Measurements from ENCODE around the gene IL1RAPL1.
"Not testable (repeated sequence)": the region's sequence is repeated elsewhere in the genome, so short reads cannot be mapped to it uniquely, and the experiment has no call there.

The IL1RAPL1 gene

DNA sequence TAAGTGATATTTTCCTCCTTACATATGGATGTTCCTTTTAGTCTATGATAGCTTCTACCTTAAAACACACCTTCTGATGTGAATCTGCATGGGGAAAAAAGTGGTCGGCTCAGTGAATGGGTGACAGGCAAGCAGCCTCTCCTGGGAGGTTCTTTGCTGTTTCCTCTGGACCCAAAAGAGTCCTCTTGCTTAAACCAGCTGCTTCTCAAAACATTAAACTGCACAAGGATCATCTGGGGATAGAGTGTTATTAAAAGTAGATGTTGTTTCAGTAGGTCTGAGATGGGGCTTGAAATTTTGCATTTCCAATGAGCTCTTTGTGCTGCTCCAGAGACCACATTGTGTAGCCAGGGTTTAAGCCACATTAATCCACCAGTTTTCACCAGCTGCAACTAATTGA lies 452.9 kb downstream of the IL1RAPL1 start:
- Mint-ChIP-seq H3K27ac (no peak overlapping the region), H3K4me1 (no peaks in the 10 kb centered on the region)

DNA sequence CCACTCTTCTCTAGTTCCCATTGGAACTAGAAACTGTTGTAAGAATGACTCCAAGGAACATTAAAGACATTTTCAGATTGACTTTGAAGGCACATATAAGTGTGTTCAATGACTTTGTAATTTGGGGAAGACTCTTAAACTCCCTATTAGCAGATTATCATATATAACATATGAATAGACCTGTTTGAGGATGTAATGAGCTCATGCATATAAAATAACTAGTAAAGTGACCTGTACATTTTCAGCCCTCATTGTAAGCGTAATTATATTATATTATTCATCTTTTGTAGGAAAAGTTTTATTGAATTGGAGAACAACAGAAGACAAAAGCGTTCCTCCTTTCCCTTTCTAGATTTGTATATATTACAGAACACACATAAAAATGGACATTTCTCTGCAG lies 455.1 kb downstream of the IL1RAPL1 start:
- Mint-ChIP-seq H3K27me3 (no peaks in the 10 kb centered on the region), H3K36me3 (no peaks in the 10 kb centered on the region), H3K9me3 (peaks cover 2% of the 10 kb centered on the region), H3K27ac (no peak overlapping the region), H3K4me3 (no peak overlapping the region), H3K4me1 (no peaks in the 10 kb centered on the region)
- no peak for ATAC-seq

More for the DNA sequence above, 452.9 kb downstream of the IL1RAPL1 start:
- Mint-ChIP-seq H3K27me3 (no peaks in the 10 kb centered on the region), H3K4me3 (no peak overlapping the region), H3K36me3 (no peaks in the 10 kb centered on the region), H3K9me3 (no peaks in the 10 kb centered on the region)
- no peak for ATAC-seq

DNA sequence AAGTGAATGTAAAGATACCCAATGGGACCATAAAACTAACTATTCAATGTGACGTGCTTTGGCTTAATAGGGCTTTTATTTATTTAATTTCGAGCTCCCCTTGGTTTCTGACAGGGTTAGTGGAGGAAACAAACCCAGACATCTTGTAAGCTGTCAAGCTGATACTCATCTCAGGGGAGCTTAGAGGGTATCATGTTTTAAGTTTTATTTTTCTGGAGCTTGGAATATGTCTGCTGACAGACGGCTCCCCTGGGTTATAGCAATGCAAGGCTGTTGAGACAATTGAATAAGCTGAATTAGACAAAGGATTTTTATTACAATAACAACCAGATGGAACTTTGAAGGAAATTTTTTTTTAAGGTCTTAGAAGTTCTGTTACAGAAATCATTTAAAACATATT lies 456.5 kb downstream of the IL1RAPL1 start:
- no peaks in the 10 kb centered on the region for H3K36me3 Mint-ChIP-seq
- H3K4me3 Mint-ChIP-seq = no peak overlapping the region
- peaks cover 2% of the 10 kb centered on the region for H3K9me3 Mint-ChIP-seq
- H3K4me1 Mint-ChIP-seq = no peaks in the 10 kb centered on the region
- H3K27me3 Mint-ChIP-seq = no peaks in the 10 kb centered on the region
- no peak overlapping the region for H3K27ac Mint-ChIP-seq
- no peak for ATAC-seq

DNA sequence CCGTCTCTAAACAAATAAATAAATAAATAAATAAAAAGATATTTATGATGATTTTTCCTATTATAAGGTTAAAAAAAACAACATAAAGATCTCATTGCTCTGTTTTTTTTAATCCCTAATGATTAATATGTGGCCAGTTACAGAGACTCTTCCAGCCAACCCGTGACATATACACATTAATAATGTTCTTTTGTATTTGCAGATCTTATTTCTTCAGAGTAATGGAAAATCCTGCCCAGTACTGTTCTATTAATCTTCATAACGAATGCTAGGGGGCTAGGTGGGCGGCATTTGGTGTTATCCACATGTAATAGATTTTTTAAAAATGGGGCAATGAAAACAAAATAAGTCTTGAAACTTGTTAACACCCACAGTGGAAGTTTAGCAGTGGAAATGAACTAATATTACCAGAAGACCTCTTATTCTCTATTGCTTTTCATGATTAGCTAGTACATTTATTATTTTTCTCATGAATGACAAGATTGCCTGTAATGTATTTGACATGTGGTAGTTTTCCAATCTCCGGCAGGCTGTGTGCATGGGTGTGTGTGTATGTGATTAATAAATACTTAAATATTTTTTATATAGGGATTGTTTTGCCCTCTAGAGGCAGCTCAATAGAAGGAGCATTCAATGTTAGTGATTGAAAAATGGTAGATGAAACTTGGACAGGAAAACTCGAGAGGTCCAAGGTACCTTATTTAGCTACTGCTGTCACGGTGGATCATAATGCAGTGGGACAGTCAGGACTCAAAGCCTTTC lies 457.4 kb downstream of the IL1RAPL1 start:
- Mint-ChIP-seq H3K36me3 (no peaks in the 10 kb centered on the region), H3K9me3 (peaks cover 2% of the 10 kb centered on the region), H3K4me3 (no peak overlapping the region), H3K27ac (no peak overlapping the region), H3K4me1 (no peaks in the 10 kb centered on the region), H3K27me3 (no peaks in the 10 kb centered on the region)
- no peak for ATAC-seq

DNA sequence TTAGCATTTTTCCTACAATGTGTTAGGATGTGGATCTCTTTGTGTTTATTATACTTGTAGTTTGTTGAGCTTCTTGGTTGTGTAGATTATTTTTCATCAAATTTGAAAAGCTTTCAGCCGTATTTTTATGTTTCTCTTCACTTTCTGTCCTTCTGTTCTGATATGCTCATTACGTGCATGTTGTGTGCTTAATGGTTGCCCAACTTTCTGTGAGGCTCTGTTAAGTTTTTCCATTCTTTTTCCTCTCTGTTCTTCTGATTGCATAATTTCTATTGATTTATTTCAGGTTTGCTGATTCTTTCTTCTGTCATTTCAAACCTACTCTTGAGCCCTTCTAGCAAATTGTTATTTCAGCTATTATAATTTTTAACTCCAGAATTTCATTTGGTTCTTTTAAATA lies 478.2 kb downstream of the IL1RAPL1 start:
- ATAC-seq = no peak
- H3K9me3 Mint-ChIP-seq = peaks cover 3% of the 10 kb centered on the region
- H3K27me3 Mint-ChIP-seq = no peaks in the 10 kb centered on the region
- no peaks in the 10 kb centered on the region for H3K36me3 Mint-ChIP-seq
- no peak overlapping the region for H3K4me3 Mint-ChIP-seq
- H3K27ac Mint-ChIP-seq = no peak overlapping the region
- no peaks in the 10 kb centered on the region for H3K4me1 Mint-ChIP-seq

DNA sequence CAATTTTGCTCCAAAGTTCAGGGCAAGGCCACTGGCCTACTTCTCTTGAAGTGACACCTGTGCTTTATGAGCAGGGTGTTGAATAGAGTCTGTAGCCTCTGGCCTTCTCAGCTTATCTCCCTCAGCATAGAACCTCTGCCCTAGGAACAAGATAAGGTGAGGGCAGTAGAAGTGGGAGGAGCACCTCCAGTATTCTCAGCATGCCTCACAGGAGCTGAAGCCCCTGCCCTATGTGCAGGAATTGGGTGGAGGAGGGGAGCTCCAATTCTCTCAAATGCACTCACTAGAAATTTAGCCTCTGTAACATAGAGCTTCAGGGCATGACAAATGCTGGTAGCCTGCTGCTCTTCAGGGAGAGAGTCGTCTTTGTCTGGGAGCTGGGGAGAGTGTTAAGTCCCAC lies 479.3 kb downstream of the IL1RAPL1 start:
- no peaks in the 10 kb centered on the region for H3K36me3 Mint-ChIP-seq
- no peaks in the 10 kb centered on the region for H3K27me3 Mint-ChIP-seq
- no peaks in the 10 kb centered on the region for H3K4me1 Mint-ChIP-seq
- no peak overlapping the region for H3K4me3 Mint-ChIP-seq
- no peak for ATAC-seq
- H3K9me3 Mint-ChIP-seq = peaks cover 3% of the 10 kb centered on the region
- H3K27ac Mint-ChIP-seq = no peak overlapping the region

DNA sequence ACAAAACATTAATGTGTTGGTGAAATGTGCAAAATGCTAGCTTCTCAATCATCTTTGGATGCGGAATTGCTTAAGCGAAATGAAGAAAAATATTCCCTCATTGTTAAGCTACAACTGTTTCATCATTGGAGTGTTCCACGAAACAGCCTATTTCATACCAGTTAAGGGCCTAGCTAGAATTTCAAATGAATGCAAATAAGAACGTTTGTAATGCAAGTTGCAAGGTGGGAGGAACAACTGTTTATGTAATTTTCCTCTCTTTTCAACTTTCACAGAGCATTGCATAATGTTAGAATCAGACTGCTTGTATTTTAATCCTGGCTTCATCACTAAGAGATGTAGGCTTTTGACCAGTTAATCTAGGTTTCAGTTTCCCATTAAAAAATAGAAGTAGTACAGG lies 480.1 kb downstream of the IL1RAPL1 start:
- no peak overlapping the region for H3K27ac Mint-ChIP-seq
- H3K36me3 Mint-ChIP-seq = no peaks in the 10 kb centered on the region
- no peak for ATAC-seq
- H3K27me3 Mint-ChIP-seq = no peaks in the 10 kb centered on the region
- peaks cover 3% of the 10 kb centered on the region for H3K9me3 Mint-ChIP-seq
- H3K4me1 Mint-ChIP-seq = no peaks in the 10 kb centered on the region
- no peak overlapping the region for H3K4me3 Mint-ChIP-seq

DNA sequence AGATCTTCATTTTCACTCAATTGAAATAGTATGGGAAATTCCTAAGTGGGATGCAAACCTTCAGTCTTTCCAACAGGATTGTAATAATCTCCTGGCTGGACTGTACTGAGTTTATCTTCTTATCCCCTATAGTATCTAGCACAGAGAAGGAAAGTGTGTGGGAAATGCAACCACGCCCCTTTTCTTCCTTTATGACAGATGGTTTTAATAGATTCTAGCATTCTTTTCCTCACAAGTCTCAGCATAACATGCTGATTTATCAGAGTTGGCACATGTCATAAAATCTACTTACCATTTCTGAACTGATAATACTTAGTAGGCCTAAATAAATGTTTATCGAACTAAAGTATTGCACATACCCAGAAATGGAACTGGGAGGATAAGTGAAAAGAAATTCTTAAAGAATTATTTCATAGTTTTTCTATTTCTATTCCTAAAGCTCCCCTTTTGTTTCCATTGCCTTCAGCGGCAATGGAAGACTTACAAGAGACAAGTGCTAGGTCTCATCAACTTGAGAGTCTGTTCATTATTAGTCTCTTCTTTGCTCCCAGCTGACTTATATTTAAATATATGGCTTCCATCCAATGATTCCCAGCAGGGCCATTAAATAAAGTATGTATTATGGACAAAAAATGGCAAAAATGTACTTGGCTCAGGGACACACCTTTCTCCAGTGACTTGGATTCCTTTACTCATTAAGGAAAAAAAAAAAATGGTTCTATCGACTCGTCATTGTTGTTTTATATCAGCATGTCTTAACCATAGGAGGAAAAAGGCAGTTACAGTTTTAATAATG lies 484.5 kb downstream of the IL1RAPL1 start:
- Mint-ChIP-seq H3K4me1 (no peaks in the 10 kb centered on the region), H3K9me3 (peaks cover 2% of the 10 kb centered on the region), H3K4me3 (no peak overlapping the region), H3K36me3 (no peaks in the 10 kb centered on the region), H3K27me3 (no peaks in the 10 kb centered on the region), H3K27ac (no peak overlapping the region)
- no peak for ATAC-seq

DNA sequence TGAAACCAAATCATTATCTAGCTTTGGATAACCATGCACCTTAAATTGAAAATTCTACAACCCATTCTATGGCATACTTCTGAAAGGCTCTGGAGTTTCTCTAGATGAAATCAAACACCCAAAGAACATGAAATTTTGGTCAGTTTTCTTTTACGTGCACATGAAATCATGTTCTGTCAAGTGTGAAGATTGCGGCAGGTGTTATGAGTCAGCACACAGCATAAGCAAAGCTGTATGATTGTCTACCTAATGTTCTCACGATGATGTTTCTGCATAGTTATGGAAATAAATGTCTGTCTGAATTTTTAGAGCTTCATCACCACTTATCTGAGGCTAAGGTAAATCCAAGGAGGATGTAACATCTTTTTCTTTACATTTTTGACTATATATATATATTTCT lies 495.3 kb downstream of the IL1RAPL1 start:
- no peak overlapping the region for H3K27ac Mint-ChIP-seq

DNA sequence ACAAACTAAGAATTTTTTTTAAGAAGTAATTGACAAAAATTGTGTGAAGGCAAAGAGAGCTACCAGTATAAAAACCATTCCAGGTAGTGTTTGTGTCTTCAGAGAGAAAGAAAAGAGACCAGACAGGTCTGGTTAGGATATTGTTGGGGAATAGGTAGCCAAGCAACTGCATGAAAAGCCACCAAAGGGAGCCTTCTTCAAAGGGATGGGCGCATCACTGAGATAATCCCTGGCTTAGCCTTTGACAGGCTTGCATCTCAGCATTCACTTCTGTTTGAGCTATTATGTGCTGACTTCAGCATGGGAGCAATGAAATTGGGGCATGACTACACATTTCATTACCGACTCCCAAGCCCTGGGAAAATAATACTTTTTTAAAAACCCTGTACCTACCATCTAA lies 496.6 kb downstream of the IL1RAPL1 start:
- Mint-ChIP-seq H3K27ac (no peak overlapping the region), H3K4me1 (no peaks in the 10 kb centered on the region), H3K4me3 (no peak overlapping the region), H3K9me3 (no peaks in the 10 kb centered on the region), H3K36me3 (no peaks in the 10 kb centered on the region), H3K27me3 (no peaks in the 10 kb centered on the region)
- no peak for ATAC-seq

More for the DNA sequence above, 495.3 kb downstream of the IL1RAPL1 start:
- Mint-ChIP-seq H3K36me3 (no peaks in the 10 kb centered on the region), H3K4me1 (no peaks in the 10 kb centered on the region), H3K9me3 (no peaks in the 10 kb centered on the region), H3K4me3 (no peak overlapping the region), H3K27me3 (no peaks in the 10 kb centered on the region)
- no peak for ATAC-seq

DNA sequence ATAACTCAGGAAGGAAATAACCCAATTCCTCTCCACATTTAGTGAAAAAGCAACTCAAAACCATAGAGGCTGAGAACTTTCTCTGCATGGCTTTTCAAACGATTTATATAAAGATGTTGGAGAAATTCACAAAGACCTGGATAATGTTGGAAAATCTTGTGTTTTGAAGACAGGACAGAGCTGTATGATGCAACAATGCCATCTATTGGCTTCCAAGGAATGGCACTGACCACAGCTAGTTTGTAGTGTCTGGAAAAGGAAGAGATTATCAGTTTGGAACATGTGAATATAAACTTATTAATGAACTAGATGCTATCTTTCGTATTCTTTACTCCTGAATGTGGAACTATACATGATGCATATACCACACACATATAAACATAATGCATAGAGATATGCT lies 503.6 kb downstream of the IL1RAPL1 start:
- H3K9me3 Mint-ChIP-seq = no peaks in the 10 kb centered on the region
- ATAC-seq = no peak
- no peaks in the 10 kb centered on the region for H3K36me3 Mint-ChIP-seq
- H3K27me3 Mint-ChIP-seq = no peaks in the 10 kb centered on the region
- no peak overlapping the region for H3K4me3 Mint-ChIP-seq
- no peaks in the 10 kb centered on the region for H3K4me1 Mint-ChIP-seq
- no peak overlapping the region for H3K27ac Mint-ChIP-seq

DNA sequence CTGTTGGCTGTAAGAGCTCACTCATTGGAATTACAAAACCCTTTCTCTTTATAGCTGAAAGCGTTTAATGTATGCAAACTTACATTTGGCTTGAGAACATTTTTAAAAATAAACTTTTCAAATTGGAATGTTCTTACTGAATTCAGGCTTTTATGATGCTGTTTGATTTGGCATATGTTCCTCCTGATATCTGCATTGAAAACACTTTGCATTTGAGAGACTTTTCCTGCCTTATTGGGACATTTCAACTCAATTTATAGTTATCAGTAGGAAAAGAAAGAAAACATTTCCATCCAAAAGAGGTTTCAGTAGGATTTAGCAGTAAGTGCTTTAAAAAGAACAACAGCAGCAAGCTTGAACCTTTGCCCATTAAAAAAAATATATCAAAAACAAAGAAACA lies 520.0 kb downstream of the IL1RAPL1 start:
- Mint-ChIP-seq H3K27me3 (no peaks in the 10 kb centered on the region), H3K27ac (no peak overlapping the region), H3K4me3 (no peak overlapping the region), H3K36me3 (no peaks in the 10 kb centered on the region), H3K9me3 (no peaks in the 10 kb centered on the region), H3K4me1 (no peaks in the 10 kb centered on the region)
- no peak for ATAC-seq

DNA sequence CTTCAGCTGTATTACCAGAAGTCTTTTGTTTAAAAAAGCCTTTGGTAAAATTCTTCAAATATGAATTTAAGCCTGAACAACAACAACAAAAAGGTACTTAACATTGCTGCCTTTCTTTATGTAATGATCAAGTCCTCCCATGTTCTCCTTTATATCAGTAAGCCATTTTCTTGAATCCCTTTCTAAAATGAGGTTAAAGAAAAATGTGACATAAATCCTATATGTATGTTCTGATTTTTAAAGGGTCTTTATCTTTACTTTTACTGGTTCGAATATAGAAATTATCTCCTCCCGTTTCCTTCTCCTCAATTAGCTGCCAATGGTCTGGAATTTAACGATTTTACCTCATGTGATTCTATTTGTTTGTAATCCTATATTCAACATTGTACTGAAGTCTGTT lies 522.8 kb downstream of the IL1RAPL1 start:
- ATAC-seq = no peak
- H3K9me3 Mint-ChIP-seq = no peaks in the 10 kb centered on the region
- no peaks in the 10 kb centered on the region for H3K36me3 Mint-ChIP-seq
- no peak overlapping the region for H3K27ac Mint-ChIP-seq
- H3K4me1 Mint-ChIP-seq = no peaks in the 10 kb centered on the region
- H3K27me3 Mint-ChIP-seq = no peaks in the 10 kb centered on the region
- H3K4me3 Mint-ChIP-seq = no peak overlapping the region

DNA sequence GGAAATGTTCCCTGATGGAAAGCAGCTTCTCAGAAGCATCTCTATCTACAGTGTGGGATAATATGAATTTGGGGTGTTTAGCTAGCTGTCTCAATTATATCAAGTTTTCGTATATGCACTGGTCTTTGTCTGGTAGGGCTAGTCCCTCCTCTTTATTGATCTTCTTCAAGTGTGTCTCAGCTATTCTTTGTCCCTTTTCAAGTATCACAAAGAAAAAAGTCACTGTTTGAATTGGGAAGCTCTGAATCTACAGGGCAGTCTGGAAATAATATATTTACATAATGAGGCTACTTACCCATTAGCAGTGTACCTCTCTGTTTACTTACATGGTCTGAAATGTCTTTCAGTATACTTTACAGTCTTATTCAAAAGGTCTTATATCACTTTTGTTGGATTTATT lies 526.0 kb downstream of the IL1RAPL1 start:
- Mint-ChIP-seq H3K27me3 (no peaks in the 10 kb centered on the region), H3K9me3 (no peaks in the 10 kb centered on the region), H3K4me1 (no peaks in the 10 kb centered on the region), H3K36me3 (no peaks in the 10 kb centered on the region), H3K27ac (no peak overlapping the region), H3K4me3 (no peak overlapping the region)
- no peak for ATAC-seq

DNA sequence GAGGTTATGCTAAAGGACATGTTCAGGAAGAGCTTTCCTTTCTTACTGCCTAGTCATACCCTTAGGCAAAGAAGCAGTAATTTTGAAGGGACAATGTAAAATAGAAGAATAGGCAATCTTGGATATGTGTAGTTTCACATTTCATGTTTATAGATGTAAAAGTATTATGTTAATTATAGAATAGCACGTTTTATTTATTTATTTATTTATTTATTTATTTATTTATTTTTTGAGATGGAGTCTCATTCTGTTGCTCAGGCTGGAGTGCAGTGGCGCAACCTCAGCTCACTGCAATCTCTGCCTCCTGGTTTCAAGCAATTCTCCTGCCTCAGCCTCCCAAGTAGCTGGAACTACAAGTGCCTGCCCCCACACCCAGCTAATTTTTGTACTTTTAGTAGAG lies 535.6 kb downstream of the IL1RAPL1 start:
- not testable (repeated sequence) for H3K4me1 Mint-ChIP-seq, H3K4me3 Mint-ChIP-seq, H3K27me3 Mint-ChIP-seq, H3K9me3 Mint-ChIP-seq, H3K36me3 Mint-ChIP-seq, H3K27ac Mint-ChIP-seq, ATAC-seq

DNA sequence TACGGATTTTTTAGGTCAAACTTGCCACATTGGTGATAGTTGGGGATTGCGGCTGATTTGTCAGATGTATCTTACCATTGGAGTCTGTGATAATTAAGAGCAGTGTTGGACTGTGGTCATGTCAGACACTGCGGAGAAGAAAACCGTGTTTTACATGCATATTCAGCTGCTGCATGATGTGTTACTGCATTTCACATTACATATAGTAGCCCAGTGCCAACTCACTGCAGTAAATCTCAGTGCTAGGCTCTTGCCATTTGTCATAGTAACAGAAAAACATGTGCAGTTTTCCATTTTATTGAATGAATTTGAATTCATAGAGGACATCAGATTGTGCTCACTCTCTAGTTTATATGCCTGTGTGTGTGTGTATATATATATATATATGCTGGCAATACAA lies 543.7 kb downstream of the IL1RAPL1 start:
- H3K4me3 Mint-ChIP-seq = no peak overlapping the region

More for the DNA sequence above, 543.7 kb downstream of the IL1RAPL1 start:
- no peak overlapping the region for H3K27ac Mint-ChIP-seq
- no peaks in the 10 kb centered on the region for H3K36me3 Mint-ChIP-seq
- ATAC-seq = no peak
- H3K4me1 Mint-ChIP-seq = no peaks in the 10 kb centered on the region
- no peaks in the 10 kb centered on the region for H3K9me3 Mint-ChIP-seq
- H3K27me3 Mint-ChIP-seq = no peaks in the 10 kb centered on the region

All from stimulated activated memory B cell treated with anti-CD40 and anti-IgM and Interleukin-4, amounts not matched to agents 10 μg/mL and 1 μg/mL and 100 μg/mL, for 72 hours (primary cell).